Measurements from ENCODE around the gene NDUFA8.

Gene NDUFA8

GRCh38 chr9:122119166-122119521 is 40.4 kb downstream of the NDUFA8 start:
- no peak for DNase-seq

DNA sequence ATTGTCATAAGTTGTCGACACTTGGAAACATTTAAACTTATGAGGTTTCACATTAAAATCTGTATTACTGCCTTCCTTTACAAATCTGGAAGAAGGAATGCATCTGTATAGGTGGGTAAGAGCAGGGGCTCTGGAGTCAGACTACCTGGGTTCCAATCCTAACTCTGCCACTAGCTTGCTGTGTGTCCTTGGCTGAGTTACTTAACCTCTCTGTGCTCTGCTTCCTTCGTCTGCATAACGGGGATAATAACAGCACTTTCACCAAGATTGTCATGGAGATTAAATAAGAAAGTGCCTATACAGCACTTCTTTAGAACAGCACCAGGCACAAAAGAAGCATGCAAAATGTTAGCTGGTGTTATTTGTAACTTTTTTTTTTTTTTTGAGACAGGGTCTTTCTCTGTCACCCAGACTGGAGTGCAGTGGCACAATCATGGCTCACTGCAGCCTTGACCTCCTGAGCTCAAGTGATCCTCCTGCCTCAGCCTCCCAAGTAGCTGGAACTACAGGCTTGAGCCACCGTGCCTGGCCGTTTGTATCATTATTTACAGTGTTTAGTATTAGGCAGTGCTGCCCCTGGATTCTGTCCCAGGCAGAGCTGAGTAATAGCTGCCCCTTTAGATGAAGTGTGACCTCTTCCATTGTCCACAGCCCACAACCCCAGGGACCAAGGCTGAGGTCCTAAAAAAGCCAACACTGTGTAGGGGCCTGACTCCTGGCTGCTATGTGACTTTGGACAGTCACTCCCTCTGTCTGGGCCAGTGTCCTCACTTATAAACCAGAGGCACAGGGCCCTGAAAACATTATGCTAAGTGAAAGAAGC is 41.0 kb downstream of the NDUFA8 start:
- DNase-seq = no peak

GRCh38 chr9:122117241-122117640 is 42.3 kb downstream of the NDUFA8 start:
- DNase-seq = peak; percentile 5

DNA sequence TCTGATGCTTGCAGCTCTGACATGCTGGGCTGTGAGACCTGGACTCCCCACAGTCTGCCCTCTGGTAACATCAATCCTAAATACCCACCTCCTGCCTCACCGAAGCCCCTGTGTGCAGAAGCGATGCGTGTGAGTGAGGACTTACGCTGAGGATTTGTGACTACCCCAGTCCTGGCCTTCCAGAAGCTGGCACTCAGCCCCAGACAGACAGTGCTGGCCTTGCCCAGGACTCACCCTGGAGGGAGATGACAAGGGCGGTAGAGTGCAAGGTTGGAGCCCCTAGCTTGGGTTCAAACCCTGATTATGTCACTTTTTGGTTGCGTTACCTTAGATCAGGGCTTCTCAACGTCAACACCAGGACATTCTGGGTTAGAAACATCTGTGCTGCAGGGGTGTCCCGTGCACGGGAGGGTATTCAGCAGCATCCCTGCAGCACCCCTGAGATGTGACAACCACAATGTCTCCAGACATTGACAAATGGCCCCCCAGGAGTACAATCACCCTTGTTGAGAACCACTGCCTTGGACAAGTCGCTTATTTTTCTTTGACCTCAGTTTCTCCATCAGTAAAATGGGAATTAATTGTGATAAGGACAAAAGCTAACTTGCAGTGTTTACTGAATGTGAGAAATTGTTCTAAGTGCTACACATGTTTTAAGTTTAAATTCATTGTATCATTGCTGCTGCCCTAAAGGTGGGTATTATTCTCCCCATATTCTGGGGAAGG is 43.0 kb downstream of the NDUFA8 start:
- DNase-seq = no peak

DNA sequence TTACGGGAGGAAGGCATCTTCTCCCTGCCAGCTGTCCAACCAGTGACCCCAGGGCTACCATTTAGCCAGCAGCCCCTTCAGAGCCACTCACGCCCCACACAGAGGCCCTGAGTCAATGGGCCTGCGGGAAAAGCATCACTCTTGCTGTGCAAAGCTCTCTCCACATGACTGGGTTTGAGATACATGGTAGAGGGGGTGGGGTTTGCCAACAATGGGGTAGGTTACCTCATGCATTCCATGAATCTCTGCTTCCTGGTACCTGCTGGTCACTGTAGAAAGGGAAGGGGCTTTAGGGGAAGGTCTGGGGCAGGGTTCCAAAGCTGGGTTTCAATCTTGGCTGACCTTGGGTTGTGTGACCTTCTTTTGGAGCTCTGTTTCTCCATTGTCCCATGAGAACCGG is 43.5 kb downstream of the NDUFA8 start:
- DNase-seq = no peak

- no peak for DNase-seq
Measured at GRCh38 chr9:122115176-122116035, 44.2 kb downstream of the NDUFA8 start.

- DNase-seq = no peak
Measured at GRCh38 chr9:122113574-122113973, 46.0 kb downstream of the NDUFA8 start.

DNA sequence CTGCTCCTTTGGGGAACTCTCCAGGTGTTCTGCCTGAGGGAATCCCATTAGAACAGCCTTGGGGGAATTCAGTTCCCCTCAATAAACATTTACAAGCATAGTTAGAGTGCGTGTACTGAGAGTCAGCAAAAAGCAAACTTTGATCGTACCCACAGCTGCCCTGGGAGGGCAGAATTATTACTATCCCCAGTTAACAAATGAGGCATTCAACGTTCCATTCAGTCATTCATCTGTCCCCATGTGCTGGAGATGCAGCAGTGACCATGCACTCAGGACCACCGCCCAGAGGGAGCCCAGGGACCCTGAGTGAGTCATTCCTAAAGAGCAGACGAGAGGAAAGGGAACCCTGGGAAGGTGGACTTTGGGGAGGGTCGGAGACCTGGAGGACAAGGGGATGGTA is 47.3 kb downstream of the NDUFA8 start:
- no peak for DNase-seq

DNA sequence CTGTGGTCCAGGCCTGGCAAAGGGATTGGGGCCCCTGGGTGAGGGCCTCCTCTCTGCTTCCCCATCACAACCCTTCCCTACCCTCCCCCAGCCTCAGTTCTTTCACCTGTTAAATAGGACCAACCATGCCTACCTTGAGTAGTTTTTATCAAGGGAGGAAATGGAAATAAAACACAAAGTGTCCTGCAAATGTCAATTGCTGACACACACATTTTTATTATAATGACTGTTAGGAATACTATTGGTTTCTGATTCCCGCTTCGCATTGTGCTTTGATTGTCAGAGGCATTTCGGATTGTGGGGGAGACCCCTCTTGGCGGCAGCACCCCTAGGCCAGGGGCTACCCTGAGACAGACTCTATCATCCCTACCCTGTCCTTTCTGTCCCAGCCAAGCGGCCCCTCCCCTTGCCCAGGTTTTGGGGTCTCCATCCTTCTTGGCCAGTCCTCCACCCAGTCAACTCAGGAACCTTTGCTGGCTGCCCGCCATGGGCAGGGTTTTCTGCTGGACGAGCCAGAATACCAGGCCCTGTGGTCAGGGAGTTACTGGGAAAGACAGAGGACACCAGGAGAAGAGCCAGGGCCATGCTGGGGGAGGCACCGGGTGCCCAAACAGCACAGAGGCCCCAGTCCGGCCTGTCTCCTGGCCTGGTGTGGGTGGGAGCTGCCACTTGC is 48.0 kb downstream of the NDUFA8 start:
- no peak for DNase-seq

DNA sequence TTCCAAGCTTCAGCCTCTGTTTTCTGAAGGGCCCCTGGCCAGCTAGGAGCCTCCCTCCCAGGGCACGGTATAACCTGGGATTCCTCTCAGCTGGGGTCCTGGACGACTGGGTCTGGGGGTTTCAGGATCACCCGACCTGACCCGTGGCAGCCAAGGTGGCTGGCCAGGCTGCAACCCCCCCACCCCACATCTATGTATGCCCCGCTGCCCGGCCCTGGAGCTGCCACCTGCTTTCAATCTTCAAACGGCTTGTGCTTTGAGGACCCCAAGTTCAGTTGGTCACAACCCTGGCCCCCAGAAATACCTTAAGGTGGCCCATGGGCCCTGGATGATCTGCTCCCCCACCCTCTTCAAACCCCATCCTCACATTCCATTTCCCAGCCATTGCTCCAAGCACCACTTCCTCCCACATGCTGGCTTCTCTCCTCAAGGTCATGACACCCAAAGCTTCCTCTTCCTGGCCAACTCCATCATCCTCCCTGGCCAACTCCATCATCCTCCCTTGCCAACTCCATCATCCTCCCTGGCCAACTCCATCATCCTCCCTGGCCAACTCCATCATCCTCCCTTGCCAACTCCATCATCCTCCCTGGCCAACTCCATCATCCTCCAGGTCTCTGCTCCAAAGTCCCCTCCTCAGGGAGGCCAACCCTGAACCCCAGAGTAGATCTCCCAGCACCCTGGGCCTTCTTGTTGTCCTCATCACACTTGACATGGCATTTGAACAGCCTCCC is 49.3 kb downstream of the NDUFA8 start:
- DNase-seq = no peak

DNA sequence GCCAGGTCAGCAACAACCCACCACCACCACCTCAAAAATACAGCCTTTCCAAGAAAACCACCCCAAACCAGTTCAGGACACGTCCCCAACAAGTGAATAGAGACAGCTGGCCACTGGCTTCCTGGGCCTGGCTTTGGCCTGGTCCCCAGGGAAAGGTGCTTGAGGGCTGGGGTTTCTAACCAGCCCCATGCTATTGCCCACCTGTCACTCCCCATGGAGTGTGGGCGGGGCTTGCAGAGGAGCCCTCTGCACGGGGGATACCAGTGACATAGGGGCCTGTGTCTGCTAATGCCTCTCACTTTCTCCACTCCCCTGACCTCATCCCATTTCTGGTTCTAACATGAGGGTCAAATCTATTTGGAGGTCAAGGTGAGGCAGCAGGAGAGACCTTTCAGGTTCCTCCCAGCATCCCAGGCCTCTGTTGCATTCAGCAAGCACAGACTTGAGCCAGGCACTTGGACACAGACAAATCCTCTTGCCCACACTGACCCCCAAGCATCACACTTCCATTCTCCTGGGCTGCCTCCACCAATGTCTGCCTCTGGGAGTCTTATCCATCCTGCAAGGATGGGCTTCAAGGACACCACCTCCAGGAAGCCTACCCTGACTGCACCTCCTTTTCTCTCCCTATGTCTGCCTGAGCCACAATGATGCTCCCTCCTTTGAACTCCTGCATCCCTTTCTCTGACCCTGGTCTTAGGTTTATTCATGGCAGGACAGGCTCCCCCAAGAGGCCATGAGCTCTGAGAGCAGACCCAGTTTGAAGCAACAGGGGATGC is 50.4 kb downstream of the NDUFA8 start:
- no peak for DNase-seq

- no peak for DNase-seq
Measured at GRCh38 chr9:122107291-122107805, 52.2 kb downstream of the NDUFA8 start.

DNA sequence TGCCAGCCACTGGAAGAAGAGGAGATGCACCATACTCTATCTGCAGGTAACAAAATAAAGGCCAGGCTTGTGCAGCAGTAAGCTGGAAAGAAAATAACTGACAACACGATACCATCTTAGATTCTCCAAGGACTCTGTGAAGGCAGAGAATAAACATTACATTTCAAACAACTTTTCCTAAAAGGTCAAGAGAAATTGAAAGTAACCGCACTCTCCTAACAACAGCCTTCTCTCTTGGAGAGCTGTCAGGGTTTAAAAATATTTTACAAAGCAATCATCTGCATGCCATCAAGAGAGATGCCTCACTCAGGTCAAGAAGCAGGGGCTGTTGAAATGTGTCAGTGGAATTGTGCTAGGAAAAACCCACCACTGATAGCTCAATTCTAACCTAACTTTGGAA is 53.0 kb downstream of the NDUFA8 start:
- no peak for DNase-seq

- DNase-seq = no peak
Measured at GRCh38 chr9:122103985-122104384, 55.6 kb downstream of the NDUFA8 start.

DNA sequence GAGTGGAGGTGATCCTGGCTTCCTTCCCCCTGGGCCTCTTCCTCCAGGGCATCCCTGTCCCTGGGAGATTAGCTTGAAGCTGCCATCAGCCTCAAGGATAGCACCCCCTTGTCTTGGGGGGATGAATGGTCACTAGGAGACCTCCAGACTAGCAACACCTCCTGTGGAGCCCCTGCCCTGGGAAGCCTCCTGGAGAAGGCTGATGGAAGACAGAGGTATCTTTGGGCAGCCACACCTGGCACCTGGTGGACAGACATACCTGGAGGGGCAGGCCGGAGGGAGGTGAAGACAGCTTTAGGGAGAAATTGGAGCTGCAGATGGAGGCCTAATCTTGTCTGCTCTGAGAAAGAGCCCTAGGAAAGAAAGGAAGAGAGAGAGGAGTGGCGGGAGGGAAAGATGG is 57.4 kb downstream of the NDUFA8 start:
- DNase-seq = no peak

GRCh38 chr9:122100756-122101155 is 58.8 kb downstream of the NDUFA8 start:
- DNase-seq = no peak

DNA sequence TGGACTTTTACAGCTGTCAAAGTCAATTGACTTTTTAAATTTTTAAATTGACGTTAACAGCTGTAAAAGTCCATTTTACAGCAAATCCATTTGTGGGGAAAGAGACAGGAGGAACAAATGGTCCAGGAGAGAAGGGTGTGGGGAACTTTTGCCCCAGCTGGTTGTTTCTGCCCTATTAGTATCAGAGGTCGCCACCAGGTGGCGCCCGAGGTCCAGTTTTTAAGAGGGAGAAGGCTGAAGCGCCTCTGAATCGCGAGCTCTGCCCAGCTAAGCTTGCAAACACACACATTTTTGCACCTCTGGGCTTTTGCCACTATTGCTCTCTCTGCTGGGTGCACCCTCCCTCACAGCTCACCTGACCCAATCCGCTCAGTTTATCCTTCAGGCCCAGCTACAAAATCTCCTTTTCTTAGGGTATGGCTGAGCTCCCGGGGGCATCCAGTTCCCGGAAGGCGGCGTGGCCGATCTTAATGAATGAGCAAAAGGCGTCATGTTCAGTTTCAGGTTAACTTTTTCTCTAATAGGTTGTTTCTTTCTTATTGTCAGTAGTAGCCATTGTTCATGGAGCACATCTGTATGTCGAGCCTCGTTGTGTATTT is 60.2 kb downstream of the NDUFA8 start:
- DNase-seq = peak; percentile 35

GRCh38 chr9:122097679-122098315 is 61.8 kb downstream of the NDUFA8 start:
- no peak for DNase-seq

DNA sequence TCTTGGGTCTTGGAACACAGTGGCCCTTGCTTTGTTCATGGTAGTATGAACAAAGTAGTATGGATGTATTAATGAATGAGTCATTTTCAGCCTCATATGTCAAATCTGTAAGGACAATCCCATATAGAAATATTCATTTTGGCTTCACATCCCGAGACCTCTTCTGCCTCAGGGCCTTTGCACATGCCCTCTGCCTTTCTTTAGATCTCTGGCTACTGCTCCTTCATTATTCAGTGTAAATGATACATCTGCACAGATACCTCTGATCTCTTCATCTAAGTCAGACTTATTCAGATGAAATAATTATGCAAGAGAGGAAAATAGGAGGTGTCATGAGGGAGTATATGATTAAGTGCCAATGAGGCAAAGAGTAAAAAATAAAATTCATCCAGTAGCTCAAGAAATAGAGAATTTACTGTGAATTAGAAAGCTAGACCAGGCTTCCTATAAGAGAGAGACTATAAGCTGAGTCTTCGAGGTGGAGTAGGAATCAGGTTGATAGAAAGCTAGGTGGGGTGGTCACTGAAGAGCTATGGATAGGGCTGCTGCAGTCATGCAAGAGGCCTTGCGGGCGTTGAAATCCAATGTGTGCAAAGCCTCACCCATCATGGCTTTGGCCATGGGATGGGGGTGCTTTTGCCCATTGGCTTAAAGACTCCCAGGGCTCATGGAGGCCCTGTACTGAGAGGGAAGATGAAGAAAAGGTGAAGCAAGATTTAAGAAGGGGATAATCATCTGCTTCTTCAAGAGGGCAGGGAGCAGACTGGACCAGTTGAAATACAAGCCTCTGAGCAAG is 62.8 kb downstream of the NDUFA8 start:
- DNase-seq = no peak

Data from GDM1 (cell line).